H7 (cell line): ENCODE results near the gene COLQ. TPM values are rescaled to one million over a fixed set of nuclear protein-coding genes. Genes with fewer than 3 reads are reported as not detected.
"Not testable (repeated sequence)": the region's sequence is repeated elsewhere in the genome, so short reads cannot be mapped to it uniquely, and the experiment has no call there.

Experiments used
- DNase-seq: peaks from one replicate; pipeline ENCODE4 v3.0.0; 2012
- H3K27me3 ChIP-seq: 2 replicates; pipeline ENCODE4 v1.6.0; 2011; ENCODE audit warnings: mild to moderate bottlenecking, low read length; ENCODE audit not compliant: control insufficient read depth, insufficient read depth
- H3K36me3 ChIP-seq: replicated peaks from 2 replicates; pipeline ENCODE4 v1.5.1; 2011; ENCODE audit warnings: low read length; ENCODE audit not compliant: control insufficient read depth, insufficient read depth
- H3K4me3 ChIP-seq: 2 replicates; pipeline ENCODE4 v1.5.1; 2011; ENCODE audit warnings: low read depth, mild to moderate bottlenecking, control low read depth, low read length, moderate library complexity; ENCODE audit not compliant: insufficient read depth
- total RNA-seq: library from RNA; depleted of rRNA; stranded (reverse); fragments of >200 nt; shearing (Covaris generic); gene quantifications from 2 replicates; pipeline ENCODE4 v1.2.3, GENCODE V29; 2014

The COLQ gene
- total RNA-seq, 1 experiment from 2014 or later: 0.52 TPM

GRCh38 chr3:15427981-15428380 is 93.5 kb downstream of the COLQ start:
- Histone ChIP-seq H3K27me3 (no peaks in the 10 kb centered on the region), H3K4me3 (peak overlapping the region; percentile 90), H3K36me3 (peaks cover 11% of the 10 kb centered on the region)
- peak; percentile 57 for DNase-seq

DNA sequence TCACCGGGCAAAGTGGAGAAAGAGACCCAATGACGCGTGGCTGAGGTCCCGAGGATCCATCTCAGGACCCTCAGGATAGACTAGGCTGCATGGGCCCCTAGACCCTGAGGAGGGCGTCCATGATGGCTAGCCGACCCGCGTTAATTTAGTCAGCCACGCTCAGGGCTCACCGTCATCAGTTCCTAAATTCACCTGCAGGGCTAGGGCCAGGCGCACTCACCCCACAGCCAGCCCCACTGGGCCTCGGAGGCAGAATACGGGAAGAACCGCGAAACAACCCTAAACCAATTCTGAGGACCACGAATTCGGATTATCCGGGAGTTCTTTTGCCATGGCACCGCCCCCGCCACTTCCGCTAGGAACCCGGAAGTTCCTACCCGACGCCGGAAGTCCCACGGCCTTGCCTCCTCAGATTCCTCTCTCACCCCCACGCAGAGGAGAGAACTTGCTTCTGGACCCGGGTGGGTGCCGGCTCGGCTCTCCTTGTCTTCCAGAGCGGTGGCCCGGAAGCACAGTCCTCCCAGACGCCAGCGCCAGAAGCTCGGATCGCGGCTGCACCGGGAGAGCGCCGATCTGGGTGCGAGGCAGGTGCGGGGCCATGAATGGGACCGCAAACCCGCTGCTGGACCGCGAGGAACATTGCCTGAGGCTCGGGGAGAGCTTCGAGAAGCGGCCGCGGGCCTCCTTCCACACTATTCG is 94.2 kb downstream of the COLQ start, which contains the start of the genes EAF1 and METTL6:
Gene EAF1 (plus strand): TSS at position 417 of the 699 bp plus-strand sequence. CDS start 182 bp downstream, at position 599.
Gene METTL6 (minus strand): TSS at position 363 of the 699 bp plus-strand sequence. CDS start 1,033 bp downstream, outside the sequence.
- Histone ChIP-seq H3K27me3 (no peaks in the 10 kb centered on the region), H3K4me3 (peak within 1 kb of the TSS; percentile 90), H3K36me3 (peaks cover 11% of the 10 kb centered on the region)
- peak; percentile 90 for DNase-seq

DNA sequence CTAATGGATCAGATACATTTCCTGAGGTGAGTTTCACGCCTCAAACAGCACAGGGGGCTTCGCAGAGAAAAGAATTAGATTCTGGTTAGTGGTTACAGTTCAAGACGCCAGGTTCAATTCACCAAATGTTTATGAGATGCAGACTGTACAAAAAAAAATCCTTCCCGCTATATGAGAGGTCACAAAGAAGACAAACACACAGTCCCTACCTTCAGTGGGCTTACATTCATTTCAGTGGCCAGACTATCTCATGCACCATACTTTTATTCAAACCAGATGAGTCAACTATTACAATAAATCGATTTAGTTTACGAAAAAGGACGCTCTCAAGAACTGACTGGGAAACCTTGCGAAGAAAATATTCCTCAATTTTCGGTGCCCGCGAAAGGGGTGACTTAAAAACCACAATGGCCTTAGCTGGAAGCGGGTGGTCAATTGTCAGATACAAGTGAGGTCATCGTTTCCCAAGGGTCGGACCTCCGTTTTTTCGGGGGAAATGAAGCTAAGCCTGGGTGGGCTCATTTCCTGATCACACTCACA is 94.9 kb downstream of the COLQ start:
- Histone ChIP-seq H3K27me3 (no peaks in the 10 kb centered on the region), H3K36me3 (peaks cover 10% of the 10 kb centered on the region), H3K4me3 (peak overlapping the region; percentile 90)
- DNase-seq: no peak

- no peaks in the 10 kb centered on the region for H3K27me3 ChIP-seq
- H3K36me3 ChIP-seq: peaks cover 3% of the 10 kb centered on the region
- H3K4me3 ChIP-seq: no peak overlapping the region
- no peak for DNase-seq
These were observed 100.6 kb downstream of the COLQ start for GRCh38 chr3:15420871-15421270.

- not testable (repeated sequence) for H3K27me3 ChIP-seq, H3K4me3 ChIP-seq, DNase-seq
- peaks cover 12% of the 10 kb centered on the region for H3K36me3 ChIP-seq
These were observed 110.5 kb downstream of the COLQ start for GRCh38 chr3:15410966-15411365.

DNA sequence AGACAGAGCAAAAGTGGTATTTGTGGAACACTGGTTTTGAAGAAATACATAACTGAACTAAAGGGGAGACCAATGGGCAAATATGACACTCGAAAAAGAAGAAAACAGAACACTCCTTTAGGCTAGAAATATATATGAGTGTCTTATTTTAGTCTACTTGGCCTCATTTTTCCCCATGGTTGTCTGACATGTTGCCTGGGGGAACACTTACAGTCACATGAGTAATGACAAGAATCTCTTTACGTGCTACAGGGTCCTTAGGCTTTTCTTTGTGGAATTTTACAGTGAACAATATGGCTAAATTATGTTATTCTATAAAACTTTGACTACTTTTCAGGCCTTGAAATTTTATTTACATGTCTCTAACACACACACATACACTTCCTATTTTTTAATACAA is 111.7 kb downstream of the COLQ start:
- H3K36me3 ChIP-seq: peaks cover 6% of the 10 kb centered on the region
- DNase-seq: no peak
- H3K4me3 ChIP-seq: no peak overlapping the region
- no peaks in the 10 kb centered on the region for H3K27me3 ChIP-seq

GRCh38 chr3:15409239-15409638 is 112.3 kb downstream of the COLQ start:
- Histone ChIP-seq H3K4me3 (no peak overlapping the region), H3K36me3 (peaks cover 4% of the 10 kb centered on the region), H3K27me3 (no peaks in the 10 kb centered on the region)
- DNase-seq: no peak

- peak; percentile 52 for DNase-seq
- Histone ChIP-seq H3K4me3 (no peak overlapping the region), H3K36me3 (no peaks in the 10 kb centered on the region), H3K27me3 (no peaks in the 10 kb centered on the region)
These were observed 116.0 kb downstream of the COLQ start for GRCh38 chr3:15405448-15406050.

- H3K36me3 ChIP-seq: no peaks in the 10 kb centered on the region
- H3K27me3 ChIP-seq: no peaks in the 10 kb centered on the region
- DNase-seq: no peak
- H3K4me3 ChIP-seq: no peak overlapping the region
These were observed 116.7 kb downstream of the COLQ start for GRCh38 chr3:15404767-15405166.

- no peak for DNase-seq
- Histone ChIP-seq H3K36me3 (no peaks in the 10 kb centered on the region), H3K4me3 (no peak overlapping the region), H3K27me3 (no peaks in the 10 kb centered on the region)
These were observed 117.5 kb downstream of the COLQ start for GRCh38 chr3:15403965-15404364.

DNA sequence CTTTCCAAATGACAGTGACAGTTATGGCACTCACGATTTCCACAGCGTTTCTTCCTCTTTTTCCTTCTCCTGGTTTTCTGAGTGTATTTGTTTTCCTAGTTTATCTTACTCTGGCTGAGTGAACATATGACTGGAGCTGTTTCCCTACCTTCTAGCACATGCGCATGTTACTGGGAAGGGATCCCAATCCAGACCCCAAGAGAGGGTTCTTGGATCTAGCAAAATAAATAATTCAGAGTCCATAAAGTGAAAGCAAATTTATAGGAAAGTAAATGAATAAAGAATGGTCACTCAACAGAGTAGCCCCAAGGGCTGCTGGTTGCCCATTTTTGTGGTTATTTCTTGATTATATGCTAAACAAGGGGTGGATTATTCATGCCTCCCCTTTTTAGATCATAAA is 118.0 kb downstream of the COLQ start:
- DNase-seq: no peak
- Histone ChIP-seq H3K36me3 (no peaks in the 10 kb centered on the region), H3K4me3 (no peak overlapping the region), H3K27me3 (no peaks in the 10 kb centered on the region)

GRCh38 chr3:15401936-15402335 is 119.6 kb downstream of the COLQ start:
- no peak for DNase-seq
- H3K36me3 ChIP-seq: no peaks in the 10 kb centered on the region
- H3K4me3 ChIP-seq: no peak overlapping the region
- no peaks in the 10 kb centered on the region for H3K27me3 ChIP-seq
